ENCODE results near the gene WNT5A.

- TF ChIP-seq POLR2AphosphoS5 (IDR thresholded peaks at IDR 0.05) (no peak), CTCF (IDR thresholded peaks at IDR 0.05; ENCODE audit: poor library complexity, severe bottlenecking) (no peak), EZH2 (IDR thresholded peaks at IDR 0.05; ENCODE audit: borderline replicate concordance, insufficient read depth, low read length, poor library complexity, severe bottlenecking) (no peak), EP300 (conservative IDR thresholded peaks at IDR 0.05; ENCODE audit: poor library complexity, severe bottlenecking) (no peak), MXI1 (conservative IDR thresholded peaks at IDR 0.05; ENCODE audit: poor library complexity, severe bottlenecking) (no peak)
These were observed 3.7 kb downstream of the WNT5A start for GRCh38 chr3:55483196-55484095.
